Epithelial cell of prostate (primary cell): Measurements from ENCODE around the gene DCUN1D2.
"Not testable (repeated sequence)": the region's sequence is repeated elsewhere in the genome, so short reads cannot be mapped to it uniquely, and the experiment has no call there.

Source experiments
- DNase-seq: peaks from one replicate; pipeline ENCODE4 v3.0.0-alpha.2; 2011; ENCODE audit warnings: low read depth, low spot score
- H3K27ac ChIP-seq: fragments of 450-650 bp; 2 replicates; pipeline ENCODE4 v1.5.1; 2017; ENCODE audit warnings: mild to moderate bottlenecking

The DCUN1D2 gene

DNA sequence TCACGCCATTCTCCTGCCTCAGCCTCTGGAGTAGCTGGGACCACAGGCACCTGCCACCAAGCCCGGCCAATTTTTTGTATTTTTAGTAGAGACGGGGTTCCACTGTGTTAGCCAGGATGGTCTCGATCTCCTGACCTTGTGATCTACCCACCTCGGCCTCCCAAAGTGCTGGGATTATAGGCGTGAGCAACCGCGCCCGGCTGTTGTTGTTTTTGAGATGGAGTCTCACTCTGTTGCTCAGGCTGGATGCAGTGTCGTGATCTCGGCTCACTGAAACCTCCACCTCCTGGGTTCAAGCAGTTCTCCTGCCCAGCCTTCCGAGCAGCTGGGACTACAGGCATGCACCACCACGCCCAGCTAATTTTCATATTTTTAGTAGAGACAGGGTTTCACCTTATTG, 31.9 kb upstream of the DCUN1D2 start:
- not testable (repeated sequence) for H3K27ac ChIP-seq, DNase-seq

DNA sequence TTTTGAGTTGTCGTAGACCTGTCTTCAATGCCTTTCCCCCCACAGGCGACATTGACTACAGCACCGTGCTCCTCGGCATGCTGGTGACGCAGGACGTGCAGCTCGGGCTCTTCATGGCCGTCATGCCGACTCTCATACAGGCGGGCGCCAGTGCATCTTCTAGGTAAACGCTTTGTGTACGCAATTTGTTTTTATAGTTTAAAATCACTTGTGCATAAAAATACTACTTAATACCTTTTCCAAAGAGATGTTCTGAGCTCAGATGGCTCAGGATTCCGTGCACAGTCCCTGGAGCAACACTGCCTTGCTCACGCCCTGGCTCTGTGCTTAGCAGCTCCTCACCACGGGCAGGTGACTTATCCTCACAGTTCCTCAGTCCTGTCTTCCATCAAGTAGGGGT, 30.1 kb upstream of the DCUN1D2 start:
- no peak for DNase-seq
- no peak overlapping the region for H3K27ac ChIP-seq

DNA sequence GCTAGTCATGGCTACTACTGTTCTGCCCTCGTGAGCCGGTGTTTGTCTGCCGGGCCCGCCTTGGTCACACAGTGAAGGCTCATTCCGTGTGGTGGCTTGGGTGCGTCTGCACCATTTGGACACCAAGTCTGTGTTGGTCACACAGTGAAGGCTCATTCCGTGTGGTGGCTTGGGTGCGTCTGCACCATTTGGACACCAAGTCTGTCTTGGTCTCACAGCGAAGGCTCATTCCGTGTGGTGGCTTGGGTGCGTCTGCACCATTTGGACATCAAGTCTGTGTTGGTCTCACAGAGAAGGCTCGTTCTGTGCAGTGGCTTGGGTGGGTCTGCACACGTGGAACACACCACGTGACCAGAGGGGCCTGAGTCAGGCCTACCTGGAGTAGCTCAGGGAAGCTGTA, 29.0 kb upstream of the DCUN1D2 start:
- no peak for DNase-seq
- H3K27ac ChIP-seq, result no peak overlapping the region

DNA sequence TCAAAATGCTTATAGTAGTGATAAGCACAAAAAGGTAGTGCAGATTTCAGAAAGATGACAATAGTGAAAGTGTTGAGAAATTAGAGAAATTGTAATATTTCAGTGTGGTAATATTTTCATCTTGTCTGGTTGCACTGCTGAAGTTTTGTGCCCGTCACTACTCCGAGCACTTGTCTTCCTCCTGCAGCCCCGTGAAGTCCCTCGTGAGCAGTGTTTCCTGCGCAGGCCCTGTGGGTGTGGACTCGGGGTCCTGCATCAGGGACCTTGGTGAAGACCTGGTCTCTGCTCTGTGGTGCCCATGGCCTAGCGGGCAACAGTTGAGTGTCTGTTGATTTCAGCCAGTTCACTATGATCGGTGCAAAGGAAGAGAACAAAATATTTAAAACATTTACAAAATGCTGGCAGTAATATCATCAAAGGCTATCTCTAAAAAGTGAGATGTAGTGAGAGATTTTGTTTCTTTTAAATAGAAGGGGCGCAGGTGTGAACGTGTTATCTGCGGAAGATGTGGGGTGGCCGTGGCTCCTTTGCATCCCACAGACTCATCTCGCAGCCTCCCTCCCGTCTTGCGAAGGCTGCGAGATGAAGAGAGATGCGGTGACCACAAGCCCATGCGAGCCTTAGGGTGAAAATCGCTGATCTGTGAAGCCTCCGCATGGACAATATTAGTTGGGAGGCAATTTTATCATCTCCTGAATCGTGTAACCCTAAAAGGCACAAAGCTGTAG, 27.7 kb upstream of the DCUN1D2 start:
- DNase-seq, result no peak
- no peak overlapping the region for H3K27ac ChIP-seq

DNA sequence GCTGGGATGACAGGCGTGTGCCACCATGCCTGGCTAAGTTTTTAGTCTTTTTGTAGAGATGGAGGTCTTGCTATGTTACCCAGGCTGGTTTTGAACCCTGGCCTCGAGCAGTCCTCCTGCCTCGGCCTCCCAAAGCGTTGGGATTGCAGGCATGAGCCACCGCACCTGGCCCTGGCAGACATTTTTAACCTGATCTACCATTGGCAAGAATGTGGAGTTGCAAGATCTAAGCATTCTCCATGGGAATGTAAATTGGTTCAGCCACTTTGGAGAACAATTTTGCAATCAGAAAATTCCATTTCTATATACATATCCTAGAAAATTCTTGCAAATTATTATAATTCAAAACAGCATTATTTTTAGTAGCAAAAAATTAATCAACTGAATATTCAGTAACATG, 24.3 kb upstream of the DCUN1D2 start:
- no peak for DNase-seq
- no peak overlapping the region for H3K27ac ChIP-seq

DNA sequence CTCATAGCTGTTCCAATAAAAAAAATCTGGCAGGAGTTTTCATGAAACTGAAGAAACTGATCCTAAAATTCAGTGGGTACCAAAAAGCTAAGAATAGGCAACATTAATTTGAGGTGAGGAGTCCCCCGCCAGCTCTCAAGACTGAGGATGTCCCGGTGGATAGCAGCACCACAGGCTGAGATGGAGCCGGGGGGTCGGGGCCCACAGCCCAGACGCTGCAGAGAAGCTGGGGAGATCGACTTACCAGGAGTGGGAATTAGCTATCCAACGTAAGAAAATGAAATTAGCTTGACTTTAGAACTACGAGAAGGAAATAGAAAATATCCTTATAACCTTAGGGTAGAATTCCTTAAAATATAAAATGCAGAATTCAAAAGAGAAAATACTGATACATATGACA, 23.2 kb upstream of the DCUN1D2 start:
- no peak for DNase-seq
- no peak overlapping the region for H3K27ac ChIP-seq

DNA sequence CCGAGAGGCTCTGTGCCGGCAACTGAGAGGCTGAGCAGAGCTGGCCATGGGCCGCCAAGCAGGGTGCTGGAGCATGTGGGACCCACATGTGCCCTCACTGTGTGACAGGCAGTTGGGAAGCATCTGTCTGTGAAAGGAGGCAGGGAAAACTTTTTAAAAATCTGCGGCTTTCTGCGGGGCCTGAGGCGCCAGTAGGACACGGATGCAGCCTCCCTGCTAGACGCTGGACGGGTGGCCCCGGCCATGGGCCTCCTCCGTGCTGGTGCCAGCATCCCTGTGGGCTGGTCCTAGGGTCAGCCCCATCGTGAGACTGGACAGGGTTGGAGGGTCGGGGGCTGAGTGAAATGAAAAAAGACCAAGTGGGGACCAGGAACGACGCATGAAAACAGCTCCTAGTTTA, 20.9 kb upstream of the DCUN1D2 start:
- no peak for DNase-seq
- H3K27ac ChIP-seq, result no peak overlapping the region

DNA sequence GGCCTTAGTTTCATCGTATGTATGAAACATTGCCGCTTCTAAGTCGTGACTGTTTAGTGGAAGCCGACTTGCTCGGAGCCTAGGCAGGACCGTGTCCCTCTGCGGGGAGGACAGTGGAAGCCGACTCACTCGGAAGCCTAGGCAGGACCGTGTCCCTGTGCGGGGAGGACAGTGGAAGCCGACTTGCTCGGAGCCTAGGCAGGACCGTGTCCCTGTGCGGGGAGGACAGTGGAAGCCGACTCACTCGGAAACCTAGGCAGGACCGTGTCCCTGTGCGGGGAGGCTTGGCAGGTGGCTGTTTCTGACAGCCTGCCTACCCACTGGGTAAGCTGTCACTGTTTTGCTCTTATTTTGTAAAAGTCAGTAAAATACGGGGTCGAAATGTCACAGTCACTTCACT, 20.4 kb upstream of the DCUN1D2 start:
- DNase-seq, result no peak

DNA sequence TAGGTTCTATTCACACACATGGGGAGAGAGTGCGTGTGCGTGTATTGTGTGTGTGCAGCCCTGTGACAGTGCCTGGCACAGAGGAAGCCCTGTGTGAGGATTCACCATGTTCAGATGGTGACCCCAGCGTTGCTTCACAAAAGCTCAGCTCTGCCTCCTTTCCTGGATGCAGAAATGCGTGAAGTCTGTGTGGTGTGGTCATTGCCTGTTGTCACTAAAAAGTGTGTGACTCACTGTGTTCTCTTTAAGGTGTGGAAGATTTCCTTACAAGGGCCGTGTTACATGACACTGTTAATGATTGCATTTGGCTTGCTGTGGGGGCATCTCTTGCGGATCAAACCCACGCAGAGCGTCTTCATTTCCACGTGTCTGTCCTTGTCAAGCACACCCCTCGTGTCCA, 19.5 kb upstream of the DCUN1D2 start:
- no peak for DNase-seq
- no peak overlapping the region for H3K27ac ChIP-seq

More for the DNA sequence above, 20.4 kb upstream of the DCUN1D2 start:
- no peak overlapping the region for H3K27ac ChIP-seq

DNA sequence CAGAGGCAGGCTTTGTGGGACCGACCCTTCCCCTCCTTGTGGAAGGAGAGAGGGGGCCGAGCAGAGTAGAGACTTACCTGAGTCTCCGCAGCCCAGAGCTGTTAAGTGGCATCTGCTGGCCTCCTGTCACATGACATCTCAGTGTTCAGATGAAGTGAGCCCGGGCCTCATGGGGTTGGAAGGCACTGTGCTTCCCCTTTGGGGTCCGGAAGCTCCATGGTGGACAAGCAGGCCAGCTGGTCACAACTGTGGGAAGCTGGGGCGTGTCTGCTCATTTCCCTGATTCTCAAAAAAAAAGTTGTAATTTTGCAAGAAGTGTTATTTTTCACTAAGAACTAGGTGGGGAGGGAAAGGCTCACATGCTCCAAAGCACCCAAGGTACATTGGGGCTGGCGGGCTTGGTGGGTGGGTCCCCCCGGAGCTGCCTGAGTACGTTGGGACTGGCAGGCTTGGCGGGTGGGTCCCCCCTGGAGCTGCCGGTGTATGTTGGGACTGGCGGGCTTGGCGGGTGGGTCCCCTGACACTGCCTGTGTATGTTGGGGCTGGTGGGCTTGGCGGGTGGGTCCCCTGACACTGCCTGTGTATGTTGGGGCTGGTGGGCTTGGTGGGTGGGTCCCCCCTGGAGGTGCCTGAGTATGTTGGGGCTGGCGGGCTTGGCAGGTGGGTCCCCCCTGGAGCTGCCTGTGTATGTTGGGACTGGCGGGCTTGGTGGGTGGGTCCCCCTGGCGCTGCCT, 18.2 kb upstream of the DCUN1D2 start:
- DNase-seq, result no peak
- no peak overlapping the region for H3K27ac ChIP-seq

DNA sequence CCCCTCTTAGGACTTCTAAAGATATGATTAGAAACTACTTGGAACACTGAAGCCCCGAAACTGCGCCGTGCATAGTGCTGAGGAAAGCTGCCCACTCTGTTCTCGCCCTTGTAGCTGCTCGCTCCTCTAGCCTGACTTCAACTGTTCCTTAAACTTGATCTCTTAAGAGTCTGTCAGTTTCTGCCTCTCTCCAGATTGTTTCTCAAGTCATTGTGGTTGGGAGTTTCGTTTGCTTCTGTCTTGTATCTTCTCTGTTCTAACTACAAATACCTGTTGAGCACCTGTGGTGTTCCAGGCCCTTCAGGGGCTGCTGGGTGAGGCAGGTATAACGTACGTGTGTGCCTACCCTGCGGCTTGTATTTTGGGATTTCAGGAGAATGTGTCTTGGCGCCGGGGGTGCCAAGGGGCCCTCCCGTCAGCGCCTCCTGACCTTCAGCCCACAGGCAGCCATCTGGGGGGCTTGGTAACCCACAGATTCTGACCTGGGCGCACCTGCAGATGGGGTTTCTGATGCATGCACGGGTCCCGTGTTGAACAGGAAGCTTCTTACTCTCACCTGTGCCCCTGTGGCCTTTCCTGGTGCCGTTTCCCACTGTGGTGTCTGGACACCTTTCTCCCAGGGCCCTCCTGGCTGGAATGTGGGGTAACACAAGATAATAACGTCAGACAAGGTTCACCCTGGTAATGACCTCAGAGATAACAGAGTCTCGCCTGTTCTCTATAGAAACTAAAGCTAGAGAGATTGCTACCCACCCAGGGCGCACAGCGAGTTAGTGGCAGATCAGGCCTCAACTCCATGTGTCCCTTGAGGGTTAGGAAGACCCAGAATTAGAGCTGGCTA, 17.2 kb upstream of the DCUN1D2 start:
- H3K27ac ChIP-seq, result no peak overlapping the region
- no peak for DNase-seq

DNA sequence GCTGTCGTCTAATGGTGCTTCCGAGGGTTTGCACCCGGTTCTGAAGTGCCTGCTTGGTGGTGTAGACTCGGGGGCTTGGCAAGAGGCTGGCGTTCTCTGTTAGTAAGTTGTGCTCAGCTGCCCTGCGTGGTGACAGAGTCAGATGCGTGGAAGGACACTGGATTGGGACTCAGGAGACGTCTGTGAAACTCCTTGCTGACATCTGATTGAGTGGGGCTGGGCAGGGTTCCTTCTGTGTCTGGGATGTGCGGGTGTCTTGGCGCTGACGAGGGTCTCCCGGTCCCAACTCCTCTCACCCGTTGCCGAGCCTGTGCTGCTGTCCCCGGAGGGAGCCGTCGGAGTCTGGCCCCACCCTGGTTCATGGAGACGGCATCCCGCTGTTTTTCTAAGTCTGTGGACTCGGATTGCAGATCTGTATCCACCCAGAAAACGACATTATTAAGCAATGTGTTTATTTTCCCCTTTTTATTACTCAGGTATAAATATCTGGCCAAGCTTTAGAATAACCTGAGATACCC, 16.4 kb upstream of the DCUN1D2 start:
- DNase-seq, result no peak
- H3K27ac ChIP-seq, result no peak overlapping the region

DNA sequence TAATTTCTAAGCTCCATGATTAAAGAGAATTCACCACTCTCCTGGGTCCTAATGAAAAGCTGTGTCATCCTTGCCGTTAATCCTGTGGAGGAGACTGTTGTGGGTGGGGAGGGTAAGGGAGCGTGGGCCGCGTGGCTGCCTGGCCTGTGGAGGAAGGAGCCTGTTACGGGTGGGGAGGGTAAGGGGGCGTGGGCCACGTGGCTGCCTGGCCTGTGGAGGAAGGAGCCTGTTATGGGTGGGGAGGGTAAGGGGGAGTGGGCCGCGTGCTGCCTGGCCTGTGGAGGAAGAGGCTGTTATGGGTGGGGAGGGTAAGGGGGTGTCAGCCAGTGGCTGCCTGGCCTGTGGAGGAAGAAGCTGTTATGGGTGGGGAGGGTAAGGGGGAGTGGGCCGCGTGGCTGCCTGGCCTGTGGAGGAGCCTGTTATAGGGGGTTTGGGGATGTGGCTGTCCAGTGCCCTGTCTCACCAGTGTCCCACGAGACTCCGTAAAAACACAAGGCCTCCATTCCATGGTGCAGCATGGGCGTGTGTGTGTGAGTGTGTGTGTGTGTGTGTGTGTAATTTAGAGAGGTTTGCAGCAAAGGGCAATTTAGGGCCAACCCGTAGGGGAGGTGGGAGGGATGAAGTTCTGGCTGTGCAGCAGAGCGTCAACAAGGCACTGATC, 15.6 kb upstream of the DCUN1D2 start:
- no peak for DNase-seq

DNA sequence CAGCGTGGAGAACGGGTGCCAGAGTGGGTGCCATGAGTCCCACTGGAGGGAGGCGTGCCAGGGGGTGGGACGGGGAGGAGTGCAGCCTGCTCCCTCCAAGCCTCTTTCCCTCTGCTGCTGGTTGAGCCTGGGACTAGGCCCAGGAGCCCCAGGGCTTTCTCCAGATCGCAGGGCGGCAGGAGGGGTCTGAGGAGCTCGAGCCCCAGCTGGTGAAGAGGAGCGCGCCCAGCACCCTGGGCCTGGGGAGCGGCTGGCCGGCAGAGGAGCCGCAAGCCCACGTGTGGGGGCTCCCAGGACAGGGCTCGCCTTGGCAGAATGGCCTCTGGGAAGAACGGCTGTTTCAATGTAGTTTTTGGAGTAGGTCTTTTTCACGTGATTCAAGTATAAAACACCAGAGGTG, 12.2 kb upstream of the DCUN1D2 start:
- H3K27ac ChIP-seq, result no peak overlapping the region
- no peak for DNase-seq

More for the DNA sequence above, 15.6 kb upstream of the DCUN1D2 start:
- no peak overlapping the region for H3K27ac ChIP-seq

DNA sequence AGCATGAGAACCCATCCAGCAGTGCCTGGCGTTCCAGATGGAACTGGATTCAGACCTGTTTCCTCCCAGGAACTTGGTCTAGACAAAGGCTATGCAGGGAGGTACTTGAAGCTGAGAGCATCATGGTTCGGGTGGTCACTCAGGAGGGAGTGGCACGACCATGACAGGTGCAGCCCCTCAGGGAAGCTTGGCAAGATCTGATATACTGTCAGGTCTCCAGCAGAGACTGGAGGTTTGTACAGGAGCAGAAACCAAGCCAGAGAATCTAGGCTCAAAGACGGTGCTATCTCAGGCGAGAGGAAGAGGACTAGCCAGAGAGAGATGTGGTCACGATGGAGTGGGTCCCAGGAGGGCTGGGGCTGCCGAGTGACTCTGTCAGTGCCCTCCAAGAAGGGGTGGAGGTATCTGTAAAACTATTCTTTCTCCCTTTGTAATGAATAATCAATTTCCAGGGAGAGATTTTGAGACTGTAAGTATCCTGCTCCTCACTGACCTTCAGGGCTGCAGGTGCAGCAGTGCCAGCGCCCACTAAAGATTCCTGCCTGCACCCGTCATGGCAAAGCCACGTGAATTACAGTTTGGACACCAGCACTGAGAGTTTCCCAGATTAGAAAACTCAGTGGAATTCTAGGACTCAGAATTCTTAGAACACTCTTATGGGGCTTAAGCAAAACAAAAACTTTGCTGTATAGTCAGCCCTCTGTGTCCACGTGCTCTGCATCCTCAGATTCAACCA, 10.2 kb upstream of the DCUN1D2 start:
- DNase-seq, result no peak
- no peak overlapping the region for H3K27ac ChIP-seq

DNA sequence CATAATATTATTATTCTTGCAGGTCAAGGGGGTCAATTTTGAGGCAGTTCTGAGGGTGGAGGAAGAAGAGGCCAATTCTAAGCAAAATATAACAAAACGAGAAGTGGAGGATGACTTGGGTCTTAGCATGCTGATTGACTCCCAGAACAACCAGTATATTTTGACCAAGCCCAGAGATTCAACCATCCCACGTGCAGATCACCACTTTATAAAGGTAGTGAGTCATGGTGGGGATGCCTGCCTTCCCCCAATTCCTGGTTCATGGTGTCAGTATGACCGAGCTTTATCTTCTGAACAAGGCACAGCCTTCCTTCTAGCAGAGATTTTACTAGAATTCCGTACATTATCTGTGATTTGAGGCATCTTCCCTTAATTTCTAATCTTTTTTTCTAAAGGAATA, 9.4 kb upstream of the DCUN1D2 start:
- H3K27ac ChIP-seq, result no peak overlapping the region
- no peak for DNase-seq

DNA sequence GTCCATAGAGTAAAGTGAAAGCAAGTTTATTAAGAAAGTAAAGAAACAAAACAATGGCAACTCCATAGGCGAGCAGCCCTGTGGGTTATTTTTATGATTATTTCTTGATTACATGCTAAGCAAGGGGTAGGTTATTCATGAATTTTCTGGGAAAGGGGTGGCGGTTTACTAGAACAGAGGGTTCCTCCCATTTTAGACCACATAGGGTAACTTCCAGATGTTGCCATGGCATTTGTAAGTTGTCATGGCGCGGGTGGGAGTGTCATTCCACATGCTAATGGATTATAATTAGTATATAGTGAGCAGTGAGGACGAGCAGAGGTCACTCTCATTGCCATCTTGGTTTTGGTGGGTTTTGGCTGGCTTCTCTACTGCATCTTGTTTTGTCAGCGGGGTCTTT, 8.4 kb upstream of the DCUN1D2 start:
- DNase-seq, result no peak
- no peak overlapping the region for H3K27ac ChIP-seq

DNA sequence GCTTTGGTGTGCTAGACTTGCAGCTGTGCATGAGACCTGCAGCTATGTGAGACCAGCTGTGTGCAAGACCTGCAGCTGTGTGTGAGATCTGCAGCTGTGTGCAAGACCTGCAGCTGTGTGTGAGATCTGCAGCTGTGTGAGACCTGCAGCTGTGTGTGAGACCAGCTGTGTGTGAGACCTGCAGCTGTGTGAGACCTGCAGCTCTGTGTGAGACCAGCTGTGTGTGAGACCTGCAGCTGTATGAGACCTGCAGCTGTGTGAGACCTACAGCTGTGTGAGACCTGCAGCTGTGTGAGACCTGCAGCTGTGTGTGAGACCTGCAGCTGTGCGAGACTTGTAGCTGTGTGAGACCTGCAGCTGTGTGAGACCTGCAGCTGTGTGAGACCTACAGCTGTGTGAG, 6.7 kb upstream of the DCUN1D2 start:
- no peak for DNase-seq
- no peak overlapping the region for H3K27ac ChIP-seq

DNA sequence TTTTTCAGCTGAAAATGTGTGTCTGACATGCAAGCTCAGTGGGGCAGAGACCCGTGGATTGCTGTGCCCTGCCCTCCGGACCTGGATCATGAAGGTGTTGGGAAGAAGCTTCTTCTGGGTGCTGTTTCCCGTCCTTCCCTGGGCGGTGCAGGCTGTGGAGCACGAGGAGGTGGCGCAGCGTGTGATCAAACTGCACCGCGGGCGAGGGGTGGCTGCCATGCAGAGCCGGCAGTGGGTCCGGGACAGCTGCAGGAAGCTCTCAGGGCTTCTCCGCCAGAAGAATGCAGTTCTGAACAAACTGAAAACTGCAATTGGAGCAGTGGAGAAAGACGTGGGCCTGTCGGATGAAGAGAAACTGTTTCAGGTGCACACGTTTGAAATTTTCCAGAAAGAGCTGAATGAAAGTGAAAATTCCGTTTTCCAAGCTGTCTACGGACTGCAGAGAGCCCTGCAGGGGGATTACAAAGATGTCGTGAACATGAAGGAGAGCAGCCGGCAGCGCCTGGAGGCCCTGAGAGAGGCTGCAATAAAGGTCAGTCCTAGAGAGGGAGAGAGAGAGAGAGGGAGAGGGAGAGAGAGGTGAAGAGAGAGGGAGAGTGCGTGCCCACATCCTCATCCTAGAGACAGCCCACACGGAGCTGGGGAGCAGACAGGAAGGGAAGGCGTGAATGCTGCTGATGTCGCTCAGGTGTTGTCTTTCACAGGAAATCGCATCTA, 5.1 kb upstream of the DCUN1D2 start:
- H3K27ac ChIP-seq, result no peak overlapping the region
- no peak for DNase-seq
